ENCODE results near the gene RGS6. TPM values are rescaled to one million over a fixed set of nuclear protein-coding genes. Genes with fewer than 3 reads are reported as not detected.

Gene RGS6
- total RNA-seq, 1 donor from 2014 or later = 2.8 TPM

DNA sequence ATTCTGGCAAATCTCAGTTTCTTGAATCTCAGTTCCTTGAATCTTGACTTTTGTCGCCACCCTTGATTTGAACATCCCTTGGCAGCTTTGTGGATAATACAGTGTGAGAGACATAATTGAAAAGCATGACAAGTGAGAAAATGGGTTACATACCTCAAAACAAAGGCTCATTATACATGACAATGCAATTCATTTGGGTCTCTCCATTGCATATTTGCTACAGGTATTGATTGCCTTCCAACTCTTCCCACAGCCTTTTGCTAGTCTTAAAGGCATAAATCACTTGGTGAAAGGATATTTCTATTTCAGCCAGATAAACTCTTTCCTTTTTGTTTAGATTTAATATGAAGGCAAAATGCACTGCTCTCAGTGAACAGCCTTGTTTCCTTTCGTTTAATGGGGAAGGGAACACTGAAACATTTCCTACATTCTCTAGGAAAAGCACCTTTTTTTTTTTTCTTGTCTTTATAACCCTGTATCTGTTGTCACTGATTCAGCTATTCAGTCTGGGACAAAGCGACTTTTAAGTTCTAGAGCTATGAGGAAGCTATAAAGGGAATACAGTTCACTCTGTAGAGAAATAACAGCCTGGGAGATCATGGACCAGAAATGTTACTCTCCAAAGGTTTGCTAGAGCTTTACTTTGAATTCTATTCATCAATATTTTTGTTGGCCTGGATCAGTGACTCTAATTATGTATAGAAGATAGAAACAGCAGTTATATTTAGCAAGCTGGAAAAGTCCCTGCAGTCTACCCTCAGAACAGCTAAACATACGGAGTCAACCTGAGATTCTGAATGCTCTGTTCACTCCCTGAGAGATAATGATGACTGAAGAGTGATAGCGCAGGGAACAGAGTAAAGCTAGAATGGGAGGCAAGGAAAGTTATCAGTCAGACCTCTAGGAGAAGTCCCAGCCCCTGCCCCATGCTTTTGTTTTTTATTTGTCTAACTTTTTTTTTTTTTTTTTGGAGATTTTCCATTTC lies 311.4 kb downstream of the RGS6 start:
- no peak overlapping the region for H3K27ac Mint-ChIP-seq (ENCODE audit: unreplicated experiment)

DNA sequence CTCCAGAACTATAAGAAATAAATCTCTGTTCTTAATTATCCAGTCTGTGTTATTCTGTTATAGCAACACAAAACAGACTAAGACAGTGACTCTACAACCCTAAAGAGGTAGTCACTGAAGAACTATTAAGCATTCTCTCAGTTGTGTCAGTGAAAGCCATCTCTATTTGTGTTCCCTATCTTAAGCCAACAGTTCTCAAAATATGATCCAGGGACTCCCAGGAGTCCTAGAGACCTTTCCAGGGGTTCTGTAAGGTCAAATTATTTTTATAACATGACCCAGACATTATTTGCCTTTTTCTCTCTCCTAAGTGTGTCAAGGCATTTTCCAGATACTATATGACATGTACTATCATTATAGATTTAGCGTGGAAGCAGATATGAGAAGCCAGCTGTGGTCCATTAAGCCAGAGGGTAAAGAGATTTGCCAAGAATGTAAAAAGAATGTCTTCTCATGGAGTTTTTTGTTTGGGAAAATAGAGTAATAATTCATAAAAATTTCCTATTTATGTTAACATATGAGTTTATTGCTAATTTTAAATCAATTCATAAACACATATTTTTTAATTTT lies 315.8 kb downstream of the RGS6 start:
- Mint-ChIP-seq H3K9me3 (peaks cover 9% of the 10 kb centered on the region), H3K36me3 (ENCODE audit: low read depth) (peaks cover 9% of the 10 kb centered on the region), H3K27ac (ENCODE audit: unreplicated experiment) (no peak overlapping the region), H3K4me1 (peaks cover 5% of the 10 kb centered on the region), H3K4me3 (no peak overlapping the region), H3K27me3 (ENCODE audit: low read depth) (no peaks in the 10 kb centered on the region)
- TF ChIP-seq, protein P1, sequence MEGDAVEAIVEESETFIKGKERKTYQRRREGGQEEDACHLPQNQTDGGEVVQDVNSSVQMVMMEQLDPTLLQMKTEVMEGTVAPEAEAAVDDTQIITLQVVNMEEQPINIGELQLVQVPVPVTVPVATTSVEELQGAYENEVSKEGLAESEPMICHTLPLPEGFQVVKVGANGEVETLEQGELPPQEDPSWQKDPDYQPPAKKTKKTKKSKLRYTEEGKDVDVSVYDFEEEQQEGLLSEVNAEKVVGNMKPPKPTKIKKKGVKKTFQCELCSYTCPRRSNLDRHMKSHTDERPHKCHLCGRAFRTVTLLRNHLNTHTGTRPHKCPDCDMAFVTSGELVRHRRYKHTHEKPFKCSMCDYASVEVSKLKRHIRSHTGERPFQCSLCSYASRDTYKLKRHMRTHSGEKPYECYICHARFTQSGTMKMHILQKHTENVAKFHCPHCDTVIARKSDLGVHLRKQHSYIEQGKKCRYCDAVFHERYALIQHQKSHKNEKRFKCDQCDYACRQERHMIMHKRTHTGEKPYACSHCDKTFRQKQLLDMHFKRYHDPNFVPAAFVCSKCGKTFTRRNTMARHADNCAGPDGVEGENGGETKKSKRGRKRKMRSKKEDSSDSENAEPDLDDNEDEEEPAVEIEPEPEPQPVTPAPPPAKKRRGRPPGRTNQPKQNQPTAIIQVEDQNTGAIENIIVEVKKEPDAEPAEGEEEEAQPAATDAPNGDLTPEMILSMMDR (conservative IDR thresholded peaks at IDR 0.05) = no peak
- no peak for DNase-seq (ENCODE audit: low read depth, low spot score)

More for the DNA sequence above, 311.4 kb downstream of the RGS6 start:
- TF ChIP-seq, protein P1 (conservative IDR thresholded peaks at IDR 0.05) = no peak
- Mint-ChIP-seq H3K9me3 (peaks cover 7% of the 10 kb centered on the region), H3K4me1 (peaks cover 5% of the 10 kb centered on the region), H3K36me3 (ENCODE audit: low read depth) (peaks cover 9% of the 10 kb centered on the region), H3K4me3 (no peak overlapping the region), H3K27me3 (ENCODE audit: low read depth) (no peaks in the 10 kb centered on the region)
- no peak for DNase-seq (ENCODE audit: low read depth, low spot score)

DNA sequence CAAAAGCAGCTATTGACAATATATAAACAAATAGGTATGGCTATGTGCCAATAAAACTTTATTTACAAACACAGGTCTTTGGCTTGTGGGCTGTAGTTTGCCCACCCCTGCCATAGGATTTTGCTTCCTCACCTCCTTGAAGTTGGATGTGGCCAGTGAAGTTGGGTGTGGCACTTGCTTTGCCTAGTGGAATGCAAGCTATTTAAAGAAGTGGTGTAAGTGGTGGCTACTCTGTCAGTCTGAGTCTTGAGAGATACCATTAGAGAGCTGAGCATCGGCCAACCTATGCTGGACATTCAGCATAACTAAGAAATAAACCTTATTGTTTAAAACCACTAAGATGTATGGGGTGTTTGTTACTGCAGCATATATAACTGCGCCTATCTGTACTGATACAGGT lies 321.3 kb downstream of the RGS6 start:
- Mint-ChIP-seq H3K27me3 (ENCODE audit: low read depth) (no peaks in the 10 kb centered on the region), H3K27ac (ENCODE audit: unreplicated experiment) (no peak overlapping the region), H3K36me3 (ENCODE audit: low read depth) (peaks cover 4% of the 10 kb centered on the region), H3K9me3 (peaks cover 9% of the 10 kb centered on the region), H3K4me3 (no peak overlapping the region), H3K4me1 (peaks cover 13% of the 10 kb centered on the region)
- TF ChIP-seq, protein P1 (conservative IDR thresholded peaks at IDR 0.05) = no peak
- no peak for DNase-seq (ENCODE audit: low read depth, low spot score)

DNA sequence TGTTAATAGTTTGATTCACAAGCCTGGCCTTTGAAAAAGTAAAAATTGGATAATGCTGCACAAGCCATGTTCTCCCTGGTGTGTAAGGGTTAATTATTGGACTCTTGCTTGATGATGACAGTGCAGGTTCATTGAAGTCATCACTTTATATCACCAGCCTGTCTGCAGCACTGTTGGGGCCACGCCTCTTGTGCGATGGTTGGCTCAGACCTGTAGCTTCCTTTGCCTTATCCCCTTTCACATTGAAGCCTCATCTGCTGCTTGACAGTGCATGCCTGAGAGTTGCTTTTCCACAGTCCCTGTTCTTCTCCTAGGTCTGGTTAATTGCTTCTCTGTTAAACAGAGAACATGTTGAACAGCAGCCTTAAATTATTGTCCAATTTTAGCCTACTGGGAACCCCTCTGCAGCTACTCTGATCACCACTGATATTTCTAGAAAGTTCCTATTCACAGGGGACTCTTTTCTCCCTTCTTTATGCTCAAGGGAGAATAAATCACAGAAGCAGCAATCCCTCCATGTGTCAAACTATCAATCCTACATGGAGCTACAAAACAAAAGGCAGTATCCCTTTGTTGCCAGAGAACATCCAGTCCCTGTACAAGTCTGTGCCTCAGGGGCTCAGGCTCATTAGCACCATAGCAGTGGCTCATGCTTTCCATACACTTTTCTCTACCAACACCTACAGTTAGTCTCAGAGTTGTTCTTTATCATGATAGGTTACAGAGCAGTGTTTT lies 322.1 kb downstream of the RGS6 start:
- no peak for DNase-seq (ENCODE audit: low read depth, low spot score)
- Mint-ChIP-seq H3K4me1 (peaks cover 13% of the 10 kb centered on the region), H3K9me3 (peaks cover 9% of the 10 kb centered on the region), H3K4me3 (no peak overlapping the region), H3K36me3 (ENCODE audit: low read depth) (peaks cover 6% of the 10 kb centered on the region), H3K27me3 (ENCODE audit: low read depth) (no peaks in the 10 kb centered on the region), H3K27ac (ENCODE audit: unreplicated experiment) (peak overlapping the region; percentile 97)
- TF ChIP-seq, protein P1 (conservative IDR thresholded peaks at IDR 0.05) = no peak

DNA sequence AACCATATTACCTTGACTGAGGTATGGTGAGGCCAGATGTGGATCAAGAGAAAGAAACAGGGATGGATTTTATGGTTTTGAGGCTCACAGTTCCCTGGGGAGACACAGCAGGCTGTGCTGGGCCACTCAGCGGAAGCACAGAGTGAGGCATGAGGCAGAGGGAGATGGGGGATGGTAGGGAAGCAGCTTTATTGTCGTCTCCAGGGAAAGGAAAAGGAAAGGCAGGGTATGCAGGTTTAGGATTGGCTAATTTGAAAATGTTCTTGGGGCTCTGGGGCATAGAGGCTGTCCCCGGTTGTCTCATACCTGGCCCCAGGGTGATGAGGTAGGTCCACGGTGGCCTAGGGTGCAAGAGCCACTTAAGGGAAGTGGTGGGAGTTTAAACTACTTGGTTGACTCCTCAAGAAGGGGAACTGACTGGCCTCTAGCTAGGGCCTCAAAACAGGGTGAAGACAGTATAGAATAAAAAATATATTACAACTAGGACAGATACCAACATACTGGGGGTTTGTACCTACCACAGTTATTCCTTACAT lies 322.8 kb downstream of the RGS6 start:
- Mint-ChIP-seq H3K27ac (ENCODE audit: unreplicated experiment) (peak overlapping the region; percentile 97), H3K4me1 (peaks cover 13% of the 10 kb centered on the region), H3K9me3 (peaks cover 7% of the 10 kb centered on the region), H3K27me3 (ENCODE audit: low read depth) (no peaks in the 10 kb centered on the region), H3K4me3 (no peak overlapping the region), H3K36me3 (ENCODE audit: low read depth) (peaks cover 6% of the 10 kb centered on the region)
- DNase-seq (ENCODE audit: low read depth, low spot score) = no peak
- TF ChIP-seq, protein P1 (conservative IDR thresholded peaks at IDR 0.05) = no peak

All from neural crest cell (in vitro differentiated cells).